Liver (tissue), 9 donors: ENCODE data around the gene ZNF782. TPM values are rescaled to one million over a fixed set of nuclear protein-coding genes. Genes with fewer than 3 reads are reported as not detected.

ENCODE experiments used
- DNase-seq: peaks from one replicate; pipeline ENCODE4 v3.0.0-alpha.2; 2017; ENCODE audit warnings: low spot score
- H3K27ac ChIP-seq, 2 donors: one replicate each; pipeline ENCODE4 v1.7.0; 2013; ENCODE audit warnings: inconsistent platforms in 2 of 2, low read length in 2 of 2, control low read depth in 1 of 2, low read depth in 1 of 2, mild to moderate bottlenecking in 1 of 2
- H3K27me3 ChIP-seq, 4 donors: one replicate each; pipeline versions ENCODE4 v1.6.1 to v1.7.0; 2013; ENCODE audit warnings: low read length in 3 of 4, inconsistent platforms in 1 of 4, mild to moderate bottlenecking in 1 of 4, moderate library complexity in 1 of 4; ENCODE audit not compliant: control insufficient read depth in 4 of 4, insufficient read depth in 4 of 4
- H3K36me3 ChIP-seq, 4 donors: one replicate each; pipeline versions ENCODE4 v1.6.1 to v1.7.0; 2013; ENCODE audit warnings: low read length in 3 of 4, mild to moderate bottlenecking in 3 of 4, low read depth in 1 of 4, moderate library complexity in 1 of 4; ENCODE audit not compliant: control insufficient read depth in 4 of 4, insufficient read depth in 3 of 4
- H3K4me1 ChIP-seq, 4 donors: one replicate each; pipeline versions ENCODE4 v1.6.1 to v1.7.0; 2013; ENCODE audit warnings: low read length in 3 of 4, mild to moderate bottlenecking in 3 of 4, moderate library complexity in 1 of 4; ENCODE audit not compliant: control insufficient read depth in 4 of 4, insufficient read depth in 4 of 4
- H3K4me3 ChIP-seq, 3 donors: one replicate each; pipeline versions ENCODE4 v1.6.1 to v1.7.0; 2013; ENCODE audit warnings: low read length in 3 of 3, control low read depth in 1 of 3, low read depth in 1 of 3, mild to moderate bottlenecking in 1 of 3
- H3K9ac ChIP-seq, 2 donors: one replicate each; pipeline ENCODE4 v1.7.0; 2013; ENCODE audit warnings: low read length in 2 of 2, mild to moderate bottlenecking in 2 of 2, moderate library complexity in 2 of 2, control low read depth in 1 of 2, low read depth in 1 of 2
- H3K9me3 ChIP-seq, 4 donors: one replicate each; pipeline versions ENCODE4 v1.6.1 to v1.7.0; 2013; ENCODE audit warnings: low read length in 3 of 4; ENCODE audit not compliant: control insufficient read depth in 4 of 4
- EGR1 ChIP-seq, 2 donors: IDR thresholded peaks; 2 replicates each; pipeline ENCODE4 v1.6.1; 2016 to 2018; ENCODE audit warnings: antibody characterized with exemption in 2 of 2, low read depth in 2 of 2
- FOXA1 ChIP-seq: IDR thresholded peaks from 2 replicates; pipeline ENCODE4 v1.6.1; 2016; ENCODE audit warnings: antibody characterized with exemption
- FOXA2 ChIP-seq: IDR thresholded peaks from 2 replicates; pipeline ENCODE4 v1.6.1; 2016; ENCODE audit warnings: antibody characterized with exemption
- GABPA ChIP-seq, 2 donors: IDR thresholded peaks in 1 of 2; conservative IDR thresholded peaks in 1 of 2; 2 replicates each; pipeline ENCODE4 v1.6.1; 2016; ENCODE audit warnings: antibody characterized with exemption in 2 of 2, mild to moderate bottlenecking in 1 of 2, moderate library complexity in 1 of 2
- HNF4A ChIP-seq, 2 donors: conservative IDR thresholded peaks; 2 replicates each; pipeline ENCODE4 v1.6.1; 2016; ENCODE audit warnings: antibody characterized with exemption in 2 of 2, mild to moderate bottlenecking in 2 of 2
- HNF4G ChIP-seq: IDR thresholded peaks from 2 replicates; pipeline ENCODE4 v1.6.1; 2016; ENCODE audit warnings: antibody characterized with exemption
- JUND ChIP-seq, 2 donors: IDR thresholded peaks; 2 replicates each; pipeline ENCODE4 v1.6.1; 2016; ENCODE audit warnings: antibody characterized with exemption in 2 of 2
- NR2F2 ChIP-seq: IDR thresholded peaks from 2 replicates; pipeline ENCODE4 v1.6.1; 2016; ENCODE audit warnings: antibody characterized with exemption
- RAD21 ChIP-seq, 2 donors: IDR thresholded peaks; 2 replicates each; pipeline ENCODE4 v1.6.1; 2016; ENCODE audit warnings: antibody characterized with exemption in 2 of 2, mild to moderate bottlenecking in 2 of 2
- RXRA ChIP-seq, 2 donors: IDR thresholded peaks; 2 replicates each; pipeline ENCODE4 v1.6.1; 2017 to 2018; ENCODE audit warnings: antibody characterized with exemption in 2 of 2, mild to moderate bottlenecking in 1 of 2
- SP1 ChIP-seq: IDR thresholded peaks from 2 replicates; pipeline ENCODE4 v1.6.1; 2018; ENCODE audit warnings: antibody characterized with exemption, mild to moderate bottlenecking
- TAF1 ChIP-seq: conservative IDR thresholded peaks from 2 replicates; pipeline ENCODE4 v1.6.1; 2016; ENCODE audit warnings: antibody characterized with exemption, mild to moderate bottlenecking
- WGBS: extraction: QIAGEN DNeasy Blood & Tissue Kit; methylation state at CpG from one replicate; pipeline ENCODE4 v1.1.7; 2013; 5-methylcytosine and 5-hydroxymethylcytosine counted together
- polyA plus RNA-seq, 2 donors: library from polyadenylated mRNA; stranded (reverse) in 1 of 2; unstranded in 1 of 2; fragments of 200-250 nt in 1 of 2; fragments of >200 nt in 1 of 2; fragmentation: Nextera tagmentation in 1 of 2; extraction: Ambion mirVana in 1 of 2; gene quantifications; one replicate each; pipeline versions ENCODE4 v1.2.1 to v1.2.3, GENCODE V29; 2013 to 2015
- total RNA-seq, 2 donors: library from RNA; depleted of rRNA; stranded (reverse); fragments of >200 nt; gene quantifications; one replicate each; pipeline ENCODE4 v1.2.3, GENCODE V29; 2014
- TF ChIP-seq, protein P1 (sequence below): IDR thresholded peaks from 2 replicates; pipeline ENCODE4 v1.6.1; 2016; ENCODE audit warnings: antibody characterized with exemption
- TF ChIP-seq, protein P2 (sequence below): IDR thresholded peaks from 2 replicates; pipeline ENCODE4 v1.6.1; 2016; ENCODE audit warnings: antibody characterized with exemption
- TF ChIP-seq, protein P3 (sequence below): fragments of 150-350 bp; IDR thresholded peaks from 2 replicates; pipeline ENCODE4 v1.5.1; 2017; ENCODE audit warnings: improper control_type of control experiment, low read depth, low read length; ENCODE audit not compliant: missing input control
- TF ChIP-seq, protein P4 (sequence below): IDR thresholded peaks from 2 replicates; pipeline ENCODE4 v1.6.1; 2016; ENCODE audit warnings: antibody characterized with exemption, mild to moderate bottlenecking
- donor health status: healthy.
- donor health status: healthy.
- donor health status: healthy.
- donor health status: healthy.
- donor health status: healthy.

ZNF782 gene
- total and polyA plus RNA-seq, 4 donors: 0.70 to 7.4 (median 2.1) TPM

DNA sequence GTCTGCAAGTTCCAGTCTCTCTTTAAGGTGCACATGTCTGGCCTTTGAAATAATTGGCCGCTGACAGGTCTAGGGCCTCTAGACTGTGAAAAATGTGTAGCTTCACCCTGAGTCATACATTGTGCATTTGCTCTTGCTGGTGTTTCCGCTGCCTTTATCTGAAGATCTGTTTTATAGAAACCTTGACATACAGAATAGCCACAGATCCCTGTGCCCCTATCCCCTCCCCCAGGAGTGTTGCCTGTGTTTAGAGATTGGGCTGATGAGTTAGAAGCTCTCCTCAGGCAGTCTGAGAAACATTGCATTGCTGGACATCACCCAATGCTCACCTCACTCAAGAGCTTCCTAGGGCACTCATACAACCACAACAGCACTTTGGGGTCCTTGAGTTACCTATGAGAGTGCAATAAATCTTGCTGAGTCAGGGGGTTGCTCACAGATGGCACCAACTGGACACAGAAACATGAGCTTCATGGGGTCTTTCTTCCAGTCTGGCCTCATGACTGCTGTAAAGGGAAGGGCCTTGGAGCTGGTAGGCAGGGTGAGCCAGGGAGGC lies 3.8 kb upstream of the ZNF782 start:
- Histone ChIP-seq H3K27me3 (no peaks in the 10 kb centered on the region), H3K36me3 (no peaks in the 10 kb centered on the region), H3K9ac (no peak overlapping the region), H3K27ac (no peak overlapping the region), H3K9me3 (no peaks in the 10 kb centered on the region), H3K4me1 (peaks cover 0 to 19% (median 10%) of the 10 kb centered on the region in 4 donors), H3K4me3 (no peak overlapping the region)
- TF ChIP-seq, protein P1, sequence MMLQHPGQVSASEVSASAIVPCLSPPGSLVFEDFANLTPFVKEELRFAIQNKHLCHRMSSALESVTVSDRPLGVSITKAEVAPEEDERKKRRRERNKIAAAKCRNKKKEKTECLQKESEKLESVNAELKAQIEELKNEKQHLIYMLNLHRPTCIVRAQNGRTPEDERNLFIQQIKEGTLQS: no peak
- TF ChIP-seq TAF1 (no peak), GABPA (IDR thresholded peaks at IDR 0.05 in 1 of 2, conservative IDR thresholded peaks at IDR 0.05 in 1 of 2) (no peak), EGR1 (IDR thresholded peaks at IDR 0.05; ENCODE audit: low read depth in 2 of 2) (no peak), JUND (IDR thresholded peaks at IDR 0.05) (no peak), NR2F2 (no peak), RAD21 (IDR thresholded peaks at IDR 0.05) (no peak)
- TF ChIP-seq, protein P2, sequence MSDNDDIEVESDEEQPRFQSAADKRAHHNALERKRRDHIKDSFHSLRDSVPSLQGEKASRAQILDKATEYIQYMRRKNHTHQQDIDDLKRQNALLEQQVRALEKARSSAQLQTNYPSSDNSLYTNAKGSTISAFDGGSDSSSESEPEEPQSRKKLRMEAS: no peak
- no peak for DNase-seq
- WGBS: 97% methylated on average over 2 of the region's 2 CpGs

DNA sequence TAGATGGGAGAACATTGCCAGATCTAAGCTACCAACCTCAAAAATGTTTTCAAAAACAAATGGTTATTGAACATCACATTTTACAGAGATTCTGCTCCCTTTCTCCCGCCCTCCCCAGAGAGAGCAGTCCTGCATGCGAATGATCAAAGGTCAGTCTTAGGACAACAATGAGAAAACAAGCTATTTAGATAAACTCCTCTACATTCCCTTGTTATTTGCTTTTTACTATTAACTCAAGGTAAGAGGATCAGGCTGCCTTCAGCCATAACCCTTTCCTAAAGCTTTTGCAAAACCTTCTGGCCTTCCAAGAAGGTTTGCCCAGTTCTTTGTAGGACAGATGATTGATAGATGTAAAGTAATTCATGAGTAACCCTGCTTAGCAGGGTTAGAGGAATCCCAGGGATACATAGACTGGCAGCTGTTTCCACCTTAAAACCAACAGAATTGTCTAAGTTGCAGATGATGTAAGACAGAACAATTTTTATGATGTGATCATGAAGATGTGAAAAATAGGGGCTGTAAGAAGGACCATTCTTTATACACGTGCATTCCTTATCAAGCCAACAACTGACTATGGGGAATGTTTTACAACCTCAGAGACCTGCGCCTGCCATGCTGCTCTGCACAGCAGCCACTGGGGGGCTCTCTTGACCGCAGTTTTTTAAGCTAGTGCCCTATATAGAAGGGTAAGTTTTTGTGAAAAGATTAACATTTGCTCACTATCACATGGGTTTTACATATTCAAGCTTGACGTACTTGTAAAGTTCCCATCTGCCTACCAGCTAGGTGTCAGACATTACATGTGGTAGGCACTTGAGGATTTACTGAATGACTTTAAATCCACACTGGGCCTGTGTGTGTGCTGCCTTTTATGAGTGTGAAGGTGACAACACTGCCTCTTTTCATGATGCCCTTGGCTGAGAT lies 2.3 kb upstream of the ZNF782 start:
- H3K9me3 ChIP-seq: no peaks in the 10 kb centered on the region
- H3K27me3 ChIP-seq: no peaks in the 10 kb centered on the region
- 10% methylated on average over 6 of the region's 6 CpGs for WGBS
- H3K4me1 ChIP-seq: peaks cover 0 to 29% (median 13%) of the 10 kb centered on the region in 4 donors
- H3K4me3 ChIP-seq: no peak overlapping the region
- TF ChIP-seq RXRA (IDR thresholded peaks at IDR 0.05) (peak in 1 of 2 donors; percentile 10), JUND (IDR thresholded peaks at IDR 0.05) (no peak), FOXA1 (no peak), SP1 (peak; percentile 68), HNF4G (peak; percentile 30), HNF4A (conservative IDR thresholded peaks at IDR 0.05) (peak; percentile 66 to 76), FOXA2 (peak; percentile 25), NR2F2 (no peak), RAD21 (IDR thresholded peaks at IDR 0.05) (peak; percentile 98), EGR1 (IDR thresholded peaks at IDR 0.05; ENCODE audit: low read depth in 2 of 2) (no peak), TAF1 (no peak)
- TF ChIP-seq, protein P2: peak; percentile 44
- TF ChIP-seq, protein P3, sequence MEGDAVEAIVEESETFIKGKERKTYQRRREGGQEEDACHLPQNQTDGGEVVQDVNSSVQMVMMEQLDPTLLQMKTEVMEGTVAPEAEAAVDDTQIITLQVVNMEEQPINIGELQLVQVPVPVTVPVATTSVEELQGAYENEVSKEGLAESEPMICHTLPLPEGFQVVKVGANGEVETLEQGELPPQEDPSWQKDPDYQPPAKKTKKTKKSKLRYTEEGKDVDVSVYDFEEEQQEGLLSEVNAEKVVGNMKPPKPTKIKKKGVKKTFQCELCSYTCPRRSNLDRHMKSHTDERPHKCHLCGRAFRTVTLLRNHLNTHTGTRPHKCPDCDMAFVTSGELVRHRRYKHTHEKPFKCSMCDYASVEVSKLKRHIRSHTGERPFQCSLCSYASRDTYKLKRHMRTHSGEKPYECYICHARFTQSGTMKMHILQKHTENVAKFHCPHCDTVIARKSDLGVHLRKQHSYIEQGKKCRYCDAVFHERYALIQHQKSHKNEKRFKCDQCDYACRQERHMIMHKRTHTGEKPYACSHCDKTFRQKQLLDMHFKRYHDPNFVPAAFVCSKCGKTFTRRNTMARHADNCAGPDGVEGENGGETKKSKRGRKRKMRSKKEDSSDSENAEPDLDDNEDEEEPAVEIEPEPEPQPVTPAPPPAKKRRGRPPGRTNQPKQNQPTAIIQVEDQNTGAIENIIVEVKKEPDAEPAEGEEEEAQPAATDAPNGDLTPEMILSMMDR: peak; percentile 96
- TF ChIP-seq, protein P4, sequence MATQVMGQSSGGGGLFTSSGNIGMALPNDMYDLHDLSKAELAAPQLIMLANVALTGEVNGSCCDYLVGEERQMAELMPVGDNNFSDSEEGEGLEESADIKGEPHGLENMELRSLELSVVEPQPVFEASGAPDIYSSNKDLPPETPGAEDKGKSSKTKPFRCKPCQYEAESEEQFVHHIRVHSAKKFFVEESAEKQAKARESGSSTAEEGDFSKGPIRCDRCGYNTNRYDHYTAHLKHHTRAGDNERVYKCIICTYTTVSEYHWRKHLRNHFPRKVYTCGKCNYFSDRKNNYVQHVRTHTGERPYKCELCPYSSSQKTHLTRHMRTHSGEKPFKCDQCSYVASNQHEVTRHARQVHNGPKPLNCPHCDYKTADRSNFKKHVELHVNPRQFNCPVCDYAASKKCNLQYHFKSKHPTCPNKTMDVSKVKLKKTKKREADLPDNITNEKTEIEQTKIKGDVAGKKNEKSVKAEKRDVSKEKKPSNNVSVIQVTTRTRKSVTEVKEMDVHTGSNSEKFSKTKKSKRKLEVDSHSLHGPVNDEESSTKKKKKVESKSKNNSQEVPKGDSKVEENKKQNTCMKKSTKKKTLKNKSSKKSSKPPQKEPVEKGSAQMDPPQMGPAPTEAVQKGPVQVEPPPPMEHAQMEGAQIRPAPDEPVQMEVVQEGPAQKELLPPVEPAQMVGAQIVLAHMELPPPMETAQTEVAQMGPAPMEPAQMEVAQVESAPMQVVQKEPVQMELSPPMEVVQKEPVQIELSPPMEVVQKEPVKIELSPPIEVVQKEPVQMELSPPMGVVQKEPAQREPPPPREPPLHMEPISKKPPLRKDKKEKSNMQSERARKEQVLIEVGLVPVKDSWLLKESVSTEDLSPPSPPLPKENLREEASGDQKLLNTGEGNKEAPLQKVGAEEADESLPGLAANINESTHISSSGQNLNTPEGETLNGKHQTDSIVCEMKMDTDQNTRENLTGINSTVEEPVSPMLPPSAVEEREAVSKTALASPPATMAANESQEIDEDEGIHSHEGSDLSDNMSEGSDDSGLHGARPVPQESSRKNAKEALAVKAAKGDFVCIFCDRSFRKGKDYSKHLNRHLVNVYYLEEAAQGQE: no peak
- DNase-seq: peak; percentile 69
- H3K27ac ChIP-seq: peak overlapping the region; percentile 39 to 70
- H3K36me3 ChIP-seq: no peaks in the 10 kb centered on the region
- H3K9ac ChIP-seq: peak overlapping the region in 1 of 2 donors; percentile 28
